Stimulated activated CD4-positive, alpha-beta T cell treated with anti-CD3 and anti-CD28 coated beads, Interleukin-15, amount 100 ng/mL, for 48 hours (primary cell): Measurements from ENCODE around the gene CMTM2.
A peak's percentile ranks its signal among the peaks of the same experiment; 100 is the strongest.

Experiments used
- DNase-seq, 2 donors: peaks; one replicate each; pipeline ENCODE4 v3.0.0-alpha.2; 2020; ENCODE audit warnings: low read depth in 2 of 2

CMTM2 gene, protein sequence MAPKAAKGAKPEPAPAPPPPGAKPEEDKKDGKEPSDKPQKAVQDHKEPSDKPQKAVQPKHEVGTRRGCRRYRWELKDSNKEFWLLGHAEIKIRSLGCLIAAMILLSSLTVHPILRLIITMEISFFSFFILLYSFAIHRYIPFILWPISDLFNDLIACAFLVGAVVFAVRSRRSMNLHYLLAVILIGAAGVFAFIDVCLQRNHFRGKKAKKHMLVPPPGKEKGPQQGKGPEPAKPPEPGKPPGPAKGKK

GRCh38 chr16:66578651-66579531 is at the start of gene CMTM2:
TSS of gene CMTM2 (plus strand) at chr16:66579463. CDS start at chr16:66579608, 145 bp downstream.
- no peak for DNase-seq

GRCh38 chr16:66529475-66529874 is 49.8 kb upstream of the CMTM2 start:
- DNase-seq, result no peak

GRCh38 chr16:66534376-66534799 is 44.9 kb upstream of the CMTM2 start:
- no peak for DNase-seq

GRCh38 chr16:66536525-66536924 is 42.7 kb upstream of the CMTM2 start:
- no peak for DNase-seq

- DNase-seq, result no peak
Observed at GRCh38 chr16:66537236-66537635, 42.0 kb upstream of the CMTM2 start.

DNA sequence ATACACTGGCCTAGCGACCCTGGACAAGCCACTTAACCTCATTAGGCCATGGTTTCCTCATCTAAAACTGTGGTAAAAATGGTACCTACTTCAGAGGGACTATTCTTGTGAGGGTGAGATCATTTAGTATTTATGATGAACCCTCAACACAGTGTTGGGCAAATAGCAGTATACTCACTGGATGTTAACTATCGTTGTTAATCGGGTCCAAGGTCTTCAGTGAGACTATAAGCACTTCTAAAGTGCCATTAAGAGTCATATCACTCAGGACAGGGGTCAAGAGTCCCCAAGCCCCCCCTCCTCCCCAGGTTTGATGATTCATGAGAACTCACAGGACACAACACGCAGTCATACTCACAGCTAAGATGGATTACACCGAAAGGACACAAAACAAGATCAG is 40.4 kb upstream of the CMTM2 start:
- DNase-seq, result no peak

GRCh38 chr16:66539623-66540469 is 39.4 kb upstream of the CMTM2 start:
- no peak for DNase-seq

DNA sequence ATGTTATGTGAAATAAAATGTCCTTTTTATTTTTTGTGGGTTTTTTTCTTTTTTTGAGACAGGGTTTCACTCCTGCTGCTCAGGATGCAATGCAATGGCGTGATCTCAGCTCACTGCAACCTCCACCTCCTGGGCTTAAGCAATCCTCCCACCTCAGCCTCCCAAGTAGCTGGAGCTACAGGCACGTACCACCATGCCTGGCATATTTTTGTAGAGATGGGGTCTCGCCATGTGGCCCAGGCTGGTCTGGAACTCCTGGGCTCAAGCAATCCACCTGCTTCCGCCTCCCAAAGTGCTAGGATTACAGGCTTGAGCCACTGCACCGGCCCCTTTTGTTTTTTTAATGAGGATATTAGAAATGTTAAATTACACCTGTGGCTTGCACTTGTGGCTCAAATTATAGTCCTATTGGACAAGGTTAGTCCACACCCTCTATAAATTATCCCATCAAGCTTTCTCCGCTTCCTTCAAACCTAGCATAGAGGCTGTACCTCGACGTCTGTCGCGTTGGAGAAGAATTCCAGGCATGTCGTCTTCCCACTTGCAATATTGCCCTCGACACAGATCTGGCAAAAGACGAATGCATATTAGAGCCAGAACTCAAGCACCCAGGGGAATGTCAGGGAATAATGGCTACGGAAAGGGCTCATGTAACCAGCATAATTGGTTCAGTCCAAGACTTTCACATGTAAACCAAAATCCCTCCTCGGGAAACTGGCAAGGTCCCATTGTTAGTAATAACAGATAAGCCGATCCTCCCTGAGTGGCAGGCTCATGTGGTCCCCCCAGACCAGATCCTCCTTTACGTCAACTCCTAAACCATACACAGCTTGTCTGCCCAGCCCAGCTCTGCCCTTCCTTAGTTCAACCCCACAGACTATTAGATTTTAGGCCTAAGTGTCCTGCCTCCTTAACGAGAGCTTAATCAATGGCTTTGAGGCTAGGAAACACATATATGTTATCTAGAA is 37.6 kb upstream of the CMTM2 start:
- DNase-seq, result no peak

DNA sequence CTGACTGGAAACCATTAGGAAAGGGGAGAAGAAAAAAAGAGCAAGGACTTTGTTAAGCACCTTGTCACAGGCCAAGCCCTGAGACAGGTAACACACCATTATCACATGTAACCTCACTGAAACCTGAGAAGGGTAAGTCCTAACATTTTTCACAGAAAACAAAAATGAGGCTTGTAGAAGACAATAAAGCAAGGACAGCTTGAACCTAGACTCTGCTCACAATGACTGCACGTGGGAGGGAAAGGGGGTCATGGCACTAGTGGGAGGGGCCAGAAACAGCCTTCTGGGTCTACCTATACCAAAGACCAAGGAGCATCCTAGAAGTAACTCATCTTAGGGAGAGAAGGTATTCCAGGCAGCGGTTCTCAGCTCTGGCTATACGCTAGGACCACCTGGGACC is 36.9 kb upstream of the CMTM2 start:
- no peak for DNase-seq

- no peak for DNase-seq
Observed at GRCh38 chr16:66543541-66543940, 35.7 kb upstream of the CMTM2 start.

DNA sequence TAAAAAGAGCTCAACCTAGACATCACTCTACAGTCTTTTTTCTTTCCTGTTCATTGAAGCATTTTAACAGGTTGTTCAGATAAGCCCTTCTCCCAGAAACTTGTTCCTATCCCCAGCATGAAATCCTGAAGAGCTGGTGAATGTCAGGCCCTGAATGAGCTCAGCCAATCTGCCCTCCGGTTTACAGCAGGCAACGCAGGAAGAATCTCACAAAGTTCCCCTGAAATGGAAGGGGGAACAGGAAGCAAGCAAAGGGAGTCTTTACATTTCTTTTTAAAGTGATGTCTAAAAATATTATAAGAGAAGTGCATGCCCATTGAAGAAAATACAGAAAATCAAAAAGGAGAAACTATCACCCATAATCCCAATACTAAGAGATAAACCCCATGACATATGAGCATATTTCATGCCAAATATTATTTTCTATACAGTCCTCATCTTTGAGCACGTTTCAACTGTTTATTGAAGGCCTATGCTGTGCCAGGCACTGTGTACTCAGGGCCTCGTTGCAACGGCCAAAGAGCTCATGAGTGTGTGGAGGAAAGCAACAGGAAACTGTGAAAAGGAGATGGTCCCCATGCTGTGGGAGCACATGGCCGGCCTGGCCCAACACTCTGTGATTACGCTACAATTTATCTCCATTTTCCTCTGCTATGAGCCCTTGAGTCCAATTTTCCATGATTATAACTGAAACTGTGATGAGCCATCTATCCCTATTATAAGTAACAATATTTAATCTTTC is 35.1 kb upstream of the CMTM2 start:
- no peak for DNase-seq

- no peak for DNase-seq
Observed at GRCh38 chr16:66547101-66547989, 31.9 kb upstream of the CMTM2 start.

DNA sequence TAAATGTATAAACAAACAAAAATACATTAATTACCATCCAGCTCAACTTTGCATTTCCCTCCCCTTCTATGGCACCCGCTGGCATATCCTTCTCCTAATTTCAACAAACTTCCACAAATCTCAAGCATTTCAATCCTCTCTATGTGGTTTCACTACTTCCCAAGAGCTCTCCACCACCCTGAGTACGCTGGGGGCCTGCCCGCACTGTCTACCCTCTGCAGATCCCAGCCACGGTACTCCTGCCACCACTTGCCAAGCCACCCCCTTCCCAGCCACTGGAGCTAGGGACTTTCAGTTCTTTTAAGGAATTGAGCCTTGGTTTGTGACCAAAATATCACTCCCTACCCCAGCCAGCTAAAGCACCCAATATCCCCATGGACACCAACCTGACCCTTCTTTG is 31.2 kb upstream of the CMTM2 start:
- no peak for DNase-seq

- DNase-seq, result no peak
Observed at GRCh38 chr16:66548868-66549267, 30.4 kb upstream of the CMTM2 start.

DNA sequence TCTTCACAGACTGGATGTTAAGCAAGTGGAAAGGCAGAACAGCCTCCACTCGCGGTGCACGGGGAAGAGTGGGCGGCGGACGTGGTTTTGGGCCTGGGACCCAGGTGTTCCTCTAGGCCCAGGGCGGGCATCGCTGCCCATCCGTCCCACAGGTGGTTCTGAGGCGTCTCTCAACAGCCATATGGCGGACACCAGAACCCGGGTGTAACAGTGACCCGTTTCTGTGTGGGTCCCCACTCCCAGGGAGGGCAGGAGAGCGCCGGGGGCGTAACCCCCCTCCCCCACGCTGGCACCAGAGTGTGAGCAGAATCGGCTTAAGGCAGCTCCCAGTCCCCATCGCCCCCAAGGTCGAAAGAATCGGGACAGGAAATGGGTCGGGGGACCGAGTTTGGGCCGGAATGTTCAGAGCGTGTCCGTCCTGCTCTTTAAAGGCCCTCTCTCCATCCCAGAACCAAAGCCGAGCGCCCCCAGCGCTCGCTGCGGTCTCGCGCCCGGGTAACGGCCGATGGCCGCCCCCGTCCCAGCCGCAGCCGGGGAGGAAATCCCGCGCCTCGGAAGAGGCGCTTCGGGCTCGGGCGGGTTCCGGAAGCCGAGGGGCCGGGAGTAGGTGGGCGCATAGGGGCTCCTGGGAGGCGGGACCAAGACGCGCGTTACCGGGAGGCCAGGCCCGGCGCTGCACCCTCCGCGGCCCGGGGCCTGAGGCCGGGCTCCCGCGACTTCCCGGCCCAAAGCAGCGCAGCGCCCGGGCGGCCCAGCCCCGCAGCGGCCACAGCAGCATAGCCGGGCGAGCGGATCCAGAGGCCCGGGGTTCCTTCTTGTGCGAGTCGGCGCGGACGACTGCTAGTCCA is 29.8 kb upstream of the CMTM2 start, which contains the start of gene TK2:
Gene TK2, minus strand, starts transcription at position 839 of the 848 bp plus-strand sequence. Its CDS starts 61 bp downstream, at position 778.
- DNase-seq, result peak; percentile 55 to 63

DNA sequence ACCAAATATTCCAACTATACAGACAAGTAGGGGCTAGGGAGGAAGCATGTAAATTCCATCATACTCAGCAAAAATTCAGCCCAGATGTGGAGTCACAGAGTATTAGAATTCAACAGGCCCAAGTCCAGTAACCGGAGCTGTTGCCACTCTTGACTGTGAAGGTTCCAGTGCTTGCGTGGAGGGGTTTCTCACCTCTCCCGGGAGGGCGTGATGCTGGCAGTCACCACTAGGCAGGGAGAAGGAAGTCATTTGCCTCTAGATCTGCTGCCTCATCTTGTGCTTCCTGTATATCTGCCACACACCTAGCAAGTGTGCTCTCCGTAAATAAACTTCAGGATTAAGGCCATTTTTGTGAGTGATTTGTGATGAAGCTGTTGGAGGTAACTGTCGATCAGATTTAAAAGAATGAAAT is 27.9 kb upstream of the CMTM2 start:
- DNase-seq, result peak; percentile 38 to 39

DNA sequence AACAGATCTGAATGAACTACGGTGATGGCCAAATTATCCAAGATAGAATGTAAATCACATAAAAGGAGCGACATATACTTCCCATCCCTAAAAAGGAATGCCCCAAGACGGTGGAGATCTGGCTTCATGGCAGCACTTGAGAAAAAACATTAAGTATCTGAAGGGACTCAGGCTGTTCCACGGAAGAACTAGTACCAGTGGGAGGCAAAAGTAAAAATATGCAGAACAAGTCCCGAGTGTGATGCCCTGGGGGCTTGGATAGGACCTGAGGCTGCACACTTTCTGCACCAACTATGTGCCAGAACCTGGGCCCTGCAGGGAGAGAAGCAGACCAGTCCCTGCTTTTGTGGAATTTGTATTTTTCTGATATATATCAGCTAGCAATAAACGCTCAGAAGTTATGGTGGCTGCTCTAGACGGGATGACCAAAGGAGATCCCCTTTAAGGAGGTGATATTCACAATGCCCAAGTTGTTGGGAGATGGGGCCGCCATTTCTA is 27.4 kb upstream of the CMTM2 start:
- no peak for DNase-seq
